ENCODE results near the gene MSANTD7.

The MSANTD7 gene

GRCh38 chr10:14821635-14822375, 16.3 kb upstream of the MSANTD7 start:
- no peak for DNase-seq (ENCODE audit: low spot score in 2 of 2)

GRCh38 chr10:14822879-14823755, 15.0 kb upstream of the MSANTD7 start:
- H3K36me3 Mint-ChIP-seq: peaks cover 1% of the 10 kb centered on the region
- H3K9me3 Mint-ChIP-seq: peaks cover 2% of the 10 kb centered on the region
- H3K4me1 Mint-ChIP-seq: peaks cover 13% of the 10 kb centered on the region
- DNase-seq (ENCODE audit: low spot score in 2 of 2) (peak; percentile 31 to 43), ATAC-seq (ENCODE audit: low read depth) (peak; percentile 72)
- H3K27me3 Mint-ChIP-seq: no peaks in the 10 kb centered on the region
- no peak overlapping the region for H3K4me3 Mint-ChIP-seq
- peak overlapping the region; percentile 22 for H3K27ac Mint-ChIP-seq

More at GRCh38 chr10:14821635-14822375, 16.3 kb upstream of the MSANTD7 start:
- Mint-ChIP-seq H3K36me3 (peaks cover 1% of the 10 kb centered on the region), H3K9me3 (peaks cover 3% of the 10 kb centered on the region), H3K27me3 (no peaks in the 10 kb centered on the region), H3K4me1 (peaks cover 13% of the 10 kb centered on the region), H3K27ac (no peak overlapping the region), H3K4me3 (no peak overlapping the region)
- no peak for ATAC-seq (ENCODE audit: low read depth)

GRCh38 chr10:14823966-14824365, 14.1 kb upstream of the MSANTD7 start:
- peaks cover 13% of the 10 kb centered on the region for H3K4me1 Mint-ChIP-seq
- DNase-seq (ENCODE audit: low spot score in 2 of 2) (no peak), ATAC-seq (ENCODE audit: low read depth) (no peak)
- peaks cover 2% of the 10 kb centered on the region for H3K9me3 Mint-ChIP-seq
- no peak overlapping the region for H3K27ac Mint-ChIP-seq
- peaks cover 1% of the 10 kb centered on the region for H3K36me3 Mint-ChIP-seq
- no peaks in the 10 kb centered on the region for H3K27me3 Mint-ChIP-seq
- no peak overlapping the region for H3K4me3 Mint-ChIP-seq

GRCh38 chr10:14826076-14826829, 11.9 kb upstream of the MSANTD7 start:
- no peaks in the 10 kb centered on the region for H3K27me3 Mint-ChIP-seq
- peaks cover 9% of the 10 kb centered on the region for H3K4me1 Mint-ChIP-seq
- H3K36me3 Mint-ChIP-seq: no peaks in the 10 kb centered on the region
- no peak overlapping the region for H3K4me3 Mint-ChIP-seq
- DNase-seq (ENCODE audit: low spot score in 2 of 2): no peak
- H3K9me3 Mint-ChIP-seq: no peaks in the 10 kb centered on the region
- H3K27ac Mint-ChIP-seq: peak overlapping the region; percentile 2
- ATAC-seq (ENCODE audit: low read depth): peak; percentile 44

DNA sequence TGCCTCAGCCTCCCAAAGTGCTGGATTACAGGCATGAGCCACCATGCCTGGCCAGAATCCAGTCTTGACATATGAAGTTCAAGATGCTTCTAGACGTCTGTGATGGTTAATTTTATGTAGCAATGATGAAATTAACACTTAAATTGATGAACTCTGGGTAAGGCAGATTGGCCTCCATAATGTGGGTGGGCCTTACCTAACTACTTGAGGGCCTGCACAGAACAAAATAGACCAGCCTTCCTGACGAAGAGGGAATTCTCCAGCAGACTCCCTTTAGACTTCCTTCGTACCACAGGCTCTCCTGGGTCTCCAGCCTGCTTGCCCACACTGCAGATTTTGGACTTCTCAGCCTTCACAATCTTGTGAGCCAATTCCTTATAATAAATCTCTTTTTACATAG, 5.0 kb upstream of the MSANTD7 start:
- no peak overlapping the region for H3K4me3 Mint-ChIP-seq
- DNase-seq (ENCODE audit: low spot score in 2 of 2): no peak
- no peaks in the 10 kb centered on the region for H3K9me3 Mint-ChIP-seq
- no peaks in the 10 kb centered on the region for H3K27me3 Mint-ChIP-seq
- H3K36me3 Mint-ChIP-seq: peaks cover 12% of the 10 kb centered on the region
- H3K27ac Mint-ChIP-seq: no peak overlapping the region
- no peaks in the 10 kb centered on the region for H3K4me1 Mint-ChIP-seq
- no peak for ATAC-seq (ENCODE audit: low read depth)

DNA sequence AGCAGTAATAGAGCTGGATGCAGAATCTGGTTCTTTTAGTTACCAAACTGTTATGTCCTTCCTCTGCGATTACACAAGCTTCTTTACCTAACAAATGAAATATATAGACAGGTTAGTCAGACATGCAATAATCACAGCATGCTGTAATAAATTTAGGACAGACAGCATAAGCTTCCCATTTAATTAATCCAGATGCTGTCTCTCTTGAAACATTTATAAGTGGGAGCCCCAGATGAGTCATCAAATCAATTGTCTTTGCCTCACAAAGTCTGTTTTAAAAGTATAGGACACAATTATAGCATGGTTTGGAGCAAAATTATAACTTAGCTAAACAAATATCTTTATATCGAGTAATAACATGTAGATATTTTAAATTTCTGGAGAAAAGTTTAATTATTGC, 1.9 kb upstream of the MSANTD7 start:
- H3K9me3 Mint-ChIP-seq: no peaks in the 10 kb centered on the region
- DNase-seq (ENCODE audit: low spot score in 2 of 2) (no peak), ATAC-seq (ENCODE audit: low read depth) (no peak)
- no peak overlapping the region for H3K27ac Mint-ChIP-seq
- H3K27me3 Mint-ChIP-seq: no peaks in the 10 kb centered on the region
- H3K4me3 Mint-ChIP-seq: no peak overlapping the region
- H3K36me3 Mint-ChIP-seq: peaks cover 14% of the 10 kb centered on the region
- H3K4me1 Mint-ChIP-seq: peaks cover 6% of the 10 kb centered on the region

DNA sequence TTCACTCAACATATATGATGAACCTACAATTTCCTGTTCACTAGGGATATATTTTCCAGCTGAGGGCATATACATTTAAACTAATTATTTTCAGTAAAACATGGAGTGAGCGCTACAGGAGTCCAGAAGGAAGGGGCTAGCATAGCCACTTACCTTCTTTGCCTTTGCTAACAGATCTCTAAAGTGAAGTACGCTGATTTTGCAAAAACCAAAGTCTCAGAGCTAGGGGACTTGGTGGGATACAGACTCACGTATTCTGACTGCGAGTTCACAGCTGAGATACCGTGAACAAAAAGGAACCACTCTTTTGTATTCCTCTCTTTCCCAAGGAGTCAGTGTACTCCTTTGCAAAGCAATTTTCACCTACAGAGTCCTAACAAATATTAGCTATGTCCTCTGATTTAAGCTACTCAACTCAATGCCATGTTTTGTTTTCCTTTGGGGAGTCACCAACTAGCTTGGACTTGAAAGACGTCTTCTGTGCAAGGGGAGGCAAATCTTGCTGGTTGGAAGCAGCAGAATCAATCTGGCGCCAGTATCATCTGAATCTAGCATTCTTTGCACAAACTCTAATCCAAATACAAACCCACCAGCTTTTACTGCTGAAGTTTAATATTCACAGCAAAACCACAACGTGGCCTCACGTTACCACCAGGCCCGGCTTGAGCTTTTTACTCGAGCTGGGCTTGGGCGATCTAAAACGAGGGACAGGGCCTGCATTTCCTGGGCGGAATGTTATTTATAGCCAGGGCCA, 926 bp upstream of the MSANTD7 start:
- ATAC-seq (ENCODE audit: low read depth): no peak
- no peaks in the 10 kb centered on the region for H3K27me3 Mint-ChIP-seq
- peak overlapping the region; percentile 97 for H3K4me3 Mint-ChIP-seq
- peak overlapping the region; percentile 98 for H3K27ac Mint-ChIP-seq
- no peaks in the 10 kb centered on the region for H3K9me3 Mint-ChIP-seq
- peaks cover 11% of the 10 kb centered on the region for H3K36me3 Mint-ChIP-seq
- no peak for DNase-seq (ENCODE audit: low spot score in 2 of 2)
- peaks cover 6% of the 10 kb centered on the region for H3K4me1 Mint-ChIP-seq

DNA sequence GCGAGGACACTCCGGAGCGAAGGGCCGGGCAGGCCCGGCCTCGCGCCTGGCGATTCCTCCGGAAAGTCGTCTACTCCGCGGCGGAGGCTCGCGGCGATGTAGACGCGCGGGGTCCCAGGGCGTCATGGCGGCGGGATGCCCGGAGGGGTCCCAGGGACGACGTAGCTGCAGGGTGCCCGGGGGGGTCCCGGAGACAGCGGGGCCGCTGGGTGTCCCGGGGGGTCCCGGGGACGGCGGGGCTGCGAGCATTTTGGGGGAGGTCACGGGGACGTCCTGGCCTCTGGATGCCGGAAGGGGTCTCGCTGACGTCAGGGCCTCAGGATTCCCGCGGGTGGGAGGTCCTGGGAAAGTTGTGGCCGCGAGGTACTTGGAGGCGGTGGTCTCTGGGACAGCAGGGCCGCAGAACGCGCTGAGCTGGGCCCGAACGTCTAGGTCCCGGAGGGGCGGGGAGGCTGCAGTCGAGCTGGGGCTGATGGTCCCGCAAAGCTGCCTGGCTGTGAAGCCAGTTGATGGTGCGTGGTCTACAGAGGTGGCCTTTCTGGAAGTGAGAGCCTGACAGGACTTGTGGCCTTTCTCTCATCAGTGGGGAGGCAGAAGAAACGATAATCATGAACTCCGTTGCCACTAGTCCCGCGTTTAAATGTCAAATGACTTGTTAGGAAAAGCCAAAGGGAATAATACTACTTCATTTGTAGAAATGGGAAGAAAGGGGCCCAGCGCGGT, 637 bp downstream of the MSANTD7 start:
- ATAC-seq (ENCODE audit: low read depth): no peak
- Mint-ChIP-seq H3K27me3 (no peaks in the 10 kb centered on the region), H3K9me3 (no peaks in the 10 kb centered on the region), H3K4me1 (peaks cover 6% of the 10 kb centered on the region), H3K36me3 (peaks cover 12% of the 10 kb centered on the region), H3K27ac (peak overlapping the region; percentile 98), H3K4me3 (peak overlapping the region; percentile 97)
- peak; percentile 12 to 28 for DNase-seq (ENCODE audit: low spot score in 2 of 2)

- Mint-ChIP-seq H3K27ac (peak overlapping the region; percentile 98), H3K36me3 (peaks cover 13% of the 10 kb centered on the region), H3K9me3 (no peaks in the 10 kb centered on the region), H3K4me3 (peak overlapping the region; percentile 97), H3K27me3 (no peaks in the 10 kb centered on the region), H3K4me1 (peaks cover 6% of the 10 kb centered on the region)
- no peak for DNase-seq (ENCODE audit: low spot score in 2 of 2)
- no peak for ATAC-seq (ENCODE audit: low read depth)
Observed at GRCh38 chr10:14839305-14839695, 1.2 kb downstream of the MSANTD7 start.

DNA sequence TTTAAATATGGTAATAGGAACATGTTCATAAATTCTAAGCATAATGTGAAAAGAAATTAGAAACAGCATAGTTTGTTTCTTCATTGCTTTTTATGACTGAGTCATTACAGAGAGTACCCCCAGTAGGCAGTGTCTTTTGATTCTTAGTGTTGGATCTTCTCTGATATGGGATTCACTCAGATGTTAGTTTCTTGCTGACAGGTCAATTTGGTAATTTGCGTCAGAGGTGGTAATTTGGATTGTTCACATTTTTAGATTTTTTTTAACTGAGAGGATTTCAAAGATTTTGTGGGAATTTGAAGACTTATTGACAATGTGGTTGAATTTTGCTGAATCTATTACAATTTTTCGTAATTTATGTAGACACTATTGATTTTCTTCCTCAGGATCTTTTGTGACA, 2.1 kb downstream of the MSANTD7 start:
- Mint-ChIP-seq H3K27ac (no peak overlapping the region), H3K4me3 (no peak overlapping the region), H3K9me3 (no peaks in the 10 kb centered on the region), H3K36me3 (peaks cover 14% of the 10 kb centered on the region), H3K27me3 (no peaks in the 10 kb centered on the region), H3K4me1 (peaks cover 6% of the 10 kb centered on the region)
- ATAC-seq (ENCODE audit: low read depth) (no peak), DNase-seq (ENCODE audit: low spot score in 2 of 2) (no peak)

DNA sequence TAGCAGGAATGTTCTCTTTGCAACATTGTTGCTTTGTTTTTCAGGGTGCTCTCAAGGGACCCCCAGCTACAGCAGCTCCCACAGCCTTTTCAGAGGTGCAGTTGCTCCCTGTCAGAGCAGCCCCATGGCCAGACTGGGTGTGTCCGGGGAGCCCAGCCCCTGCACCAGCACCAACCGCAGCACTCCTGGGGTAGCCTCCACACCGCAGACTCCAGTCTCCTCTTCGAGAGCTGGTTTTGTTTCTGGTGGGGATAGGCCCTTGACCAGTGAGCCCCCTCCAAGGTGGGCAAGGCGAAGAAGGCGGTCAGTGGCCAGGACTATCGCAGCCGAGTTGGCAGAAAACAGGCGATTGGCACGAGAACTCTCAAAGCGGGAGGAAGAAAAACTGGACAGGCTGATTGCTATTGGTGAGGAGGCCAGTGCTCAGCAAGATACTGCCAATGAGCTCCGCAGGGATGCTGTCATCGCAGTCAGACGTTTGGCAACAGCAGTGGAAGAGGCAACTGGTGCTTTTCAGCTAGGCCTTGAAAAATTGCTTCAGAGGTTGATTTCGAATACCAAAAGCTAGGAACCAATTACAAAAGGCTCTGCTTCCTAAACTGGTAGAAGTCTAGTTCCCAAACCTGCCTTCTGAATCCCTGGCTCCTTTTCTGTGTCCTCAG, 5.4 kb downstream of the MSANTD7 start:
- Mint-ChIP-seq H3K27ac (no peak overlapping the region), H3K36me3 (peaks cover 15% of the 10 kb centered on the region), H3K4me1 (peaks cover 9% of the 10 kb centered on the region)

GRCh38 chr10:14844948-14845347, 6.8 kb downstream of the MSANTD7 start:
- H3K4me1 Mint-ChIP-seq: peaks cover 3% of the 10 kb centered on the region
- no peak overlapping the region for H3K27ac Mint-ChIP-seq
- peaks cover 13% of the 10 kb centered on the region for H3K36me3 Mint-ChIP-seq
- no peak for ATAC-seq (ENCODE audit: low read depth)
- no peaks in the 10 kb centered on the region for H3K27me3 Mint-ChIP-seq
- H3K9me3 Mint-ChIP-seq: no peaks in the 10 kb centered on the region
- DNase-seq (ENCODE audit: low spot score in 2 of 2): no peak
- H3K4me3 Mint-ChIP-seq: no peak overlapping the region

More for the DNA sequence above, 5.4 kb downstream of the MSANTD7 start:
- ATAC-seq (ENCODE audit: low read depth) (no peak), DNase-seq (ENCODE audit: low spot score in 2 of 2) (no peak)
- Mint-ChIP-seq H3K4me3 (no peak overlapping the region), H3K27me3 (no peaks in the 10 kb centered on the region), H3K9me3 (no peaks in the 10 kb centered on the region)

Data from memory B cell (primary cell).